SK-N-SH treated with all-trans-retinoic acid at 6 μM for 48 hours (cell line): ENCODE data around the gene TNIK.

Experiments
- ARNTL ChIP-seq: fragments of 450-650 bp; formaldehyde crosslinking; IDR thresholded peaks from 2 replicates; pipeline ENCODE4 v1.5.0; 2020; ENCODE audit warnings: low read depth, mild to moderate bottlenecking, moderate library complexity, borderline replicate concordance
- GLIS3 ChIP-seq: fragments of 250-450 bp; sonication (Bioruptor Pico); IDR thresholded peaks from 2 replicates; pipeline ENCODE4 v1.5.0; 2020; ENCODE audit warnings: mild to moderate bottlenecking, moderate library complexity
- OSR1 ChIP-seq: fragments of 250-450 bp; sonication (Bioruptor Pico); IDR thresholded peaks from 2 replicates; pipeline ENCODE4 v1.8.0; 2022; ENCODE audit warnings: moderate library complexity, mild to moderate bottlenecking, inconsistent platforms
- PATZ1 ChIP-seq: fragments of 250-450 bp; sonication (Bioruptor Pico); IDR thresholded peaks from 2 replicates; pipeline ENCODE4 v1.8.0; 2020; ENCODE audit warnings: mild to moderate bottlenecking, moderate library complexity, borderline replicate concordance
- POU6F1 ChIP-seq: fragments of 250-450 bp; sonication (Bioruptor Pico); IDR thresholded peaks from 2 replicates; pipeline ENCODE4 v1.8.0; 2021; ENCODE audit warnings: low read depth, mild to moderate bottlenecking, moderate library complexity, borderline replicate concordance
- RARB ChIP-seq: fragments of 250-450 bp; sonication (Bioruptor Pico); IDR thresholded peaks from 2 replicates; pipeline ENCODE4 v1.8.0; 2021; ENCODE audit warnings: mild to moderate bottlenecking, moderate library complexity
- SNAI2 ChIP-seq: fragments of 250-450 bp; sonication (Bioruptor Pico); IDR thresholded peaks from 2 replicates; pipeline ENCODE4 v1.5.0; 2020; ENCODE audit warnings: mild to moderate bottlenecking, moderate library complexity
- ZFP30 ChIP-seq: fragments of 450-650 bp; formaldehyde crosslinking; IDR thresholded peaks from 2 replicates; pipeline ENCODE4 v1.5.0; 2022; ENCODE audit warnings: mild to moderate bottlenecking, moderate library complexity
- ZNF565 ChIP-seq: fragments of 450-650 bp; formaldehyde crosslinking; conservative IDR thresholded peaks from 2 replicates; pipeline ENCODE4 v1.5.0; 2020; ENCODE audit warnings: low read depth, mild to moderate bottlenecking, moderate library complexity
- ZNF8 ChIP-seq: fragments of 450-650 bp; formaldehyde crosslinking; IDR thresholded peaks from 2 replicates; pipeline ENCODE4 v1.5.0; 2020; ENCODE audit warnings: mild to moderate bottlenecking, moderate library complexity

- no peak for TF ChIP-seq SNAI2 (CRISPR knock-in tag)
- no peak for TF ChIP-seq PATZ1 (CRISPR knock-in tag)
- TF ChIP-seq RARB = no peak
- no peak for TF ChIP-seq OSR1 (CRISPR knock-in tag)
- no peak for TF ChIP-seq ZNF565 (CRISPR knock-in tag)
- TF ChIP-seq ZNF8 = no peak
- TF ChIP-seq POU6F1 (CRISPR knock-in tag) = no peak
- no peak for TF ChIP-seq ARNTL (CRISPR knock-in tag)
- TF ChIP-seq ZFP30 (CRISPR knock-in tag) = no peak
- TF ChIP-seq GLIS3 (CRISPR knock-in tag) = no peak
These were observed 191.5 kb downstream of the TNIK start for GRCh38 chr3:171268677-171269076.
